Right renal pelvis (tissue), 4 donors: ENCODE measurements around the gene PDPK1. TPM values are rescaled to one million over a fixed set of nuclear protein-coding genes. Genes with fewer than 3 reads are reported as not detected.

Experiments used
- DNase-seq, 4 donors: peaks; one replicate each; pipeline ENCODE4 v3.0.0-alpha.2; 2013; ENCODE audit warnings: low read depth in 4 of 4, low spot score in 3 of 4, missing footprints in 1 of 4
- polyA plus RNA-seq, 4 donors: library from polyadenylated mRNA; unstranded; fragments of 120-200 nt; gene quantifications; one replicate each; pipeline ENCODE4 v1.2.1, GENCODE V29; 2013; ENCODE audit not compliant: insufficient read length in 4 of 4

Gene PDPK1
- 10 to 100 TPM; 45.7 to 57.3 (median 54.3) TPM for polyA plus RNA-seq

DNA sequence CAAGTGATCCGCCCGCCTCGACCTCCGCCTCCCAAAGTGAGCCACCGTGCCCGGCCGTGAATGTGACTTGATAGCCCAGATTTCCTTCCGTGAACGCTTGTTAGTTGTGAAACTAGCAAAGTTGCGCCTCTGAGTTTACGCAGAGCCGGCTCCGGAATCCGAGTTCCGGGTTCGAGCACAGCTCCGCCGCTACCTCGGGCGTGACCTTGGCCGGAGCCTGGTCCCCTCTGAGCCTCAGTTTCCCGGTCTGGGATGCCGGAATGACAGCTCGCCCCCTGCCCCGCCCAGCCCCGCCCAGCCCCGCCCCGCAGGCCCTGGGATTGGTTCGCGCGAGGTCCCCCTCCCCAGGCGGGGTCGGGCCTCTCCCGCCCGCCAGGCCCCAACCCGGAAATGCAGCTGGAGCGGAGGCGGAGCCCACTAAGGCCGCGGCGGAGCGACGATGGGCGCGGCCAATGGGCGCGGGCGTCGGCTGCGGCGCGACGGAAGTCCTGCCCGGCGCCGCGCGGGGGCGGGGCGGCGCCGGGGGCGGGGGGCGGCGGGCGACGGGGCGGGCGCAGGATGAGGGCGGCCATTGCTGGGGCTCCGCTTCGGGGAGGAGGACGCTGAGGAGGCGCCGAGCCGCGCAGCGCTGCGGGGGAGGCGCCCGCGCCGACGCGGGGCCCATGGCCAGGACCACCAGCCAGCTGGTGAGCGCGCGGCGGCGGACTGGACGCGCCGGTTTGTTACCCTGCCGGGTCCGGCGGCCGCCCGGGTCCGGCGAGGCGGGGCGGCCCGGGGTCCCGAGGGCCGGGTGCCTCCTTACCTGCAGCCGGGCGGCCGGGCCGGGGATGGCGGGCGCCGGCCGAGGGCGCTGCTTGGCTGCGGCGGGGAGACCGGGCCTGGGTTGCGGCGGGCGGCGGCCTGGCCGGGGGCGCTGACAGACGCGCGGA, at the start of gene PDPK1:
Gene PDPK1, plus strand, starts transcription at position 571 of the 929 bp plus-strand sequence. Its CDS starts 92 bp downstream, at position 663.
- peak; percentile 82 to 92 (median 91) for DNase-seq

DNA sequence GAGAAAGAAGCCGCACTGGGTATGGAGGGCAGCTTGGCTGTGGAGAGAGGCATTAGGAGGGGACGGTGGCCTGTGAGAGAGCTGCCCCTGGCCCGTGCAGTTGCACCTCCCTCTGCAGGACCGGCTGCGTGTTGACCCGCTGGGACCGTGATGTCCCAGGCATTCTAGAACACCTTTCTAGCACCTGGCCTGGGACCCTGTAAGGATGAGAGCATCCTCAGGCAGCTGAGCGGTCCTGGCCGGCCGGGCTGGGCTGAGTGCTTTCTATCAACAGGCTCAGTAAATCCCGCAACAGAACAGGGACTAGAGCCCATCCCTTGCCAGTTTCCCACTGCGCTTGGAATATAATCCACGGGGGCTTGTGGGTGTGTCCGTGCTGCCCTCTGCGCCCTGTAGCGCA, 48.2 kb upstream of the PDPK1 start:
- no peak for DNase-seq

GRCh38 chr16:2490190-2491105, 47.4 kb upstream of the PDPK1 start:
- no peak for DNase-seq

DNA sequence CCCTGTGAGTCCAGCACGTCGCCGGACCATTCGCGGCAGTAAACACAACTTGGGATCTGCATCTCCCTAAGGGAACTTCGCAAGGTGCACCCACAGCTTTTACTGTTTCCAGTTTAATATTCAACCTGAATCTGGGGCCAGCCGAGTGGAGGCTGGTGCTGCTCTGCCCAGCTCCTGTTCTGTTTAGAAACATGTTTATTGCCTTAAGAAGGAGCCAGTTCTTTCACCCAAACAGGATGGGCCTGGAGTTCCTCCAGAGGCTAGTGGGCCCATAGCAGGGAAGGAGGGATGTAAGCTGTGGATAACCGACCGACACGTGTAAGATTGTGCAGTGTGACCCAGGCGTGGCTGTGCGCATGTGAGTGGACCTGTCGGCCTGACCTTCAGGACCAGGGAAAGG, 45.5 kb upstream of the PDPK1 start:
- no peak for DNase-seq

- DNase-seq: no peak
Observed at GRCh38 chr16:2493605-2494004, 44.2 kb upstream of the PDPK1 start.

DNA sequence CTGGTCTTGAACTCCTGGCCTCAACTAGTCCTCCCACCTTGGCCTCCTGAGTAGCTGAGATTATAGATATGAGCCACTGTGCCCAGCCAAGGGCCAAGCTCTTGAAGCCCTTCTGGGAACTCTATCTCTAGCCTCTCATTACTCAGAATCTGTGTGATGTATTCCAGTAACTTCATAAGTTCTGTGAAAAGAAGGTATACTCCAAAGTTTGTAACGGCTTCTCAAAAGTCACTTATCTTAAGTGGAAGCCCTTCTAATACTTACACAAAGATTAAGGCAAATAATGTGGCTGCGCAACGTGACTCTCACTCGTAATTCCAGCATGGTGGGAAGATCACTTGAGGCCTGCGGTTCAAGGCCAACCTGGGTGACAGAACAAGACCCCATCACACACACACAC, 43.2 kb upstream of the PDPK1 start:
- no peak for DNase-seq

GRCh38 chr16:2495041-2495440, 42.8 kb upstream of the PDPK1 start:
- no peak for DNase-seq

DNA sequence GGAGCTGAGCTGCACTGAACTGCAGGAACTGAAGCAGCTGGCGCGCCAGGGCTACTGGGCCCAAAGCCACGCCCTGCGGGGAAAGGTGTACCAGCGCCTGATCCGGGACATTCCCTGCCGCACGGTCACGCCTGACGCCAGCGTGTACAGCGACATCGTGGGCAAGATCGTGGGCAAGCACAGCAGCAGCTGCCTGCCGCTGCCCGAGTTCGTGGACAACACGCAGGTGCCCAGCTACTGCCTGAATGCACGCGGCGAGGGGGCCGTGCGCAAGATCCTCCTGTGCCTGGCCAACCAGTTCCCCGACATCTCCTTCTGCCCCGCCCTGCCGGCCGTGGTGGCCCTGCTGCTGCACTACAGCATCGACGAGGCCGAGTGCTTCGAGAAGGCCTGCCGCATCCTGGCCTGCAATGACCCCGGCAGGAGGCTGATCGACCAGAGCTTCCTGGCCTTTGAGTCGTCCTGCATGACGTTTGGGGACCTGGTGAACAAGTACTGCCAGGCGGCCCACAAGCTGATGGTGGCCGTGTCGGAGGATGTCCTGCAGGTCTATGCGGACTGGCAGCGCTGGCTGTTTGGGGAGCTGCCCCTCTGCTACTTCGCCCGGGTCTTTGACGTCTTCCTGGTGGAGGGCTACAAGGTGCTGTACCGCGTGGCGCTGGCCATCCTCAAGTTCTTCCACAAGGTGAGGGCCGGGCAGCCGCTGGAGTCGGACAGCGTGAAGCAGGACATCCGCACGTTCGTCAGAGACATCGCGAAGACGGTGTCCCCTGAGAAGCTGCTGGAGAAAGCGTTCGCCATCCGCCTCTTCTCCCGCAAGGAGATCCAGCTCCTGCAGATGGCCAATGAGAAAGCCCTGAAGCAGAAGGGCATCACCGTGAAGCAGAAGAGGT, 41.4 kb upstream of the PDPK1 start:
- no peak for DNase-seq

DNA sequence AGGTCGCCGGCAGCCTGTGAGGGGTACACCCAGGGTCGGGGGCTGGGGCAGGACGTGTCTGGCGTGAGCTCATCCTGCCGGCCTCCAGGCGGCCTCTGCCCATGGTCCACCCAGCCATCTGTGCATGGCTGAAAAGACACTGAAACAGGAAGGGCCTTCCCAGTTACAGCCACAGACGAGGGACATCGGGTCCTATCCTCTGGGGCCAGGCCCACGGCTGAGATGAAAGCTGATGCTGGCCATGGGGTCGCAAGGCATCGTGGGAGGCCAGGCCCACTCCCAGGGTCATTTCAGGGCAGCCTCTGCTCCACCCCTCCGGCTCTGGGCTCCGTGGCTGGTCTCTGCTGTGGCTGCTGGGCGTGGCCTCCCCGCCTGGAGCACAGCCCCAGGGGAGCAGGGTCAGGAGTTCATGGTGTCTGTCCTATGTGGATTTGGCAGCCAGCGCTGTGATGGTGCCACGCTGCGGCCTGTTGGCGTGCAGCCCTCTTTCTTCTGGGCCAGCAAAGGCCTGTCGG, 40.6 kb upstream of the PDPK1 start:
- DNase-seq: no peak

DNA sequence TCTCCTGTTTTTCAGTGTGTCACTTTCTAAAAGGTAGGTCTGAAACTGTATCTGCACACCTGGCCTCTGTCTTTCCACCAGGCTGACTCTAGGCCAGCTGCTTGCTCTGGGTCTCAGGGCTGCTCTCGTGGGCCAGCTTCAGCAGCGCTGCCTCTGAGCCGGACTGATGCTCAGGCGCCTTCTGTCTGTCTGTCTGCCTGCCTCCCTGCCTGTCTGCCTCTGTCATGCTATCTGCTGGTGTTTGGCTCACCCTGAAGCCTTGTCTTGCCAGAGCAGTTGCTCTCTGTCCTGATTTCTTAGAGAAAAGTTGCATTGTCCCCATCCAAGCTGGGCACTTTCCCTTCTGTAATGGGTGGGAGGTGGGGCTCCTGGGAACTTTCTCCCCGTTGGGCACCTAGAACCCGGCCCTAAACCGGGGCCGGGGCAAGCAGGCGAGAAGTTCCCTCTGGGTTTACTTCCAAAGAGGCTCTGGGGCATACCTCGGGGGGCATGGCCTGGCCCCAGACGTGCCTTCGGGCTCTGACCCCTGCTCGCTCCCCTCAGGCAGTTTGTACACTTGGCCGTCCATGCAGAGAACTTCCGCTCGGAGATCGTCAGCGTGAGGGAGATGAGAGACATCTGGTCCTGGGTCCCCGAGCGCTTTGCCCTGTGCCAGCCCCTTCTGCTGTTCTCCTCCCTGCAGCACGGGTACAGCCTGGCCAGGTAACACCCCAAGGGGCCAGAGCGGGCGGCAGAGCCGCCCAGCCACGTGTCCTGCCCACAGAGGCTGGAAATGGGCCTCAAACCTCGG, 39.9 kb upstream of the PDPK1 start:
- DNase-seq: no peak

DNA sequence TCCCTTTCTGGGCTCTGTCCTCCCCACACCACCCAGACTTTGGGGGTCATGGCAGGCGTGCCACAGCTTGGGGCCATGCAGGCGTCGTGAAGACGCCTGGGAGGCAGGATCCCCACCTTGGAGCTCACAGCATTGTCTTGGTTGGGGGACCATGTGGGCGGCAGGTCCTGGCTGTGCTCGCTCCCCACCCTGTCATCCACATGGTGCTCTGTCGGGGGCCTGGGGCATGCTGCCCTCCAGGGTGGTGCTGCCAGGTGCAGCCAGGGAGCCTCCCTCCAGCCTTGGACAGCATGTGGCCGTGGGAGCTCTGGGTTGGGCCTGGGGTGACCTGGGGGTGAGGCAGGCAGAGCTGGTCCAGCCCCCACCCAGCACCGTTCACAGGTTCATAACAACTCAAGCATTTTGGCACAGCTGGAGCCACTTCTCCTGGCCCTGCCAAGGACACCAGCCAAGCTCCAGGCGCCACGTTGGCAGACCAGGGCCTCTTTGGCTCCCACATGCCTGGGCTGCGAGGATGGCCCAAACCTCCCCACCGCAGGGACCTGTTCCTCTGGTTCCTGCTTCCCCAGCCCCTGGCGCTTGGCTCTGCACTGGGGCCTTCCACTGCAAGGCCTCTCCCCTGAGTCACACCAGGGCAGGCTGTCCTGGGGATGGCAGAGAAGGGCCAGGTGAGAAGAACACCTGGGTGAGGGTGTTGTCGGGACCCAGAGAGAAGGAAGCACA, 39.1 kb upstream of the PDPK1 start:
- no peak for DNase-seq

- DNase-seq: no peak
Observed at GRCh38 chr16:2499454-2499853, 38.4 kb upstream of the PDPK1 start.

- no peak for DNase-seq
Observed at GRCh38 chr16:2499890-2500429, 37.9 kb upstream of the PDPK1 start.

GRCh38 chr16:2500430-2500917, 37.3 kb upstream of the PDPK1 start:
- no peak for DNase-seq

DNA sequence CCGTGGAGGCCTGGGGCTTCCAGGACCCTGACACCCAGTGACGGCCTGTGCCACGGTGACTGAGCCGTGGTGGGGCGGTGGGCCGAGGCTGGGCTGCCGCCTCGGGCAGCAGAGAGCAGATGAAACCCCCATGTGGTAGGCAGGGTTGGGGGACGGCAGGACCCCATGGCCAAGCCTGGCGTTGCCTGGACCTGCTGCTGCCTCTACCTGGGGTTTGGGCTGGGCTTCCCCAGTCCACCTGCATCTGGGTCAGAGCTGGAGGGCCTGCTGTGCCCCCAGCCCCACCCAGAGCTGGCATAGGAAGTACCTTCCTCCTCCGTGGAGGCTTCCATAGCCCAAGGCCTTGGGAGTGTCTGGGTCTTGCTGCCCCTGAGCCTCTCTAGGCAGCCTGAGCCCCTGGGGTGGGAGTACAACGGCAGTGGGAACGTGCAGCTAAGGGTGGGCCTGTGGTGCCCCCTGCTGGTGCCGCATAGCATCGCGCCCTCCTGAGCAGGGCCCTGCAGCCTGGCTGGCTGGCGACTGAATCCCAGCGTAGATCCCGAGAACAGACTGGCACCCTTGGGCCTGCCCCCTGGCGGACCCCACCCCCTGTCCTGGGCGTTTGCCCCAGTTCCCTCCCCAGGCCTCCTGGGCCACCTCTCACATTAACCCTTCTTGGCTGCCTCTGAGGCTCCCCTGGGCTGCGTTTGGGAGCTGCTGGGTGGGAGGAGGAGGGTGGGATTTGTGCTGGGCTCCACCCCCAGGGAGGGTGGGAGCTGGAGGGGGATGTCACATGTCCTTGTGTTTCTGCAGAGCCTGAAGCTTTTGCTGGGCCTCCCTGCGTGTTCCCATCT, 36.7 kb upstream of the PDPK1 start:
- DNase-seq: peak; percentile 77 to 92 (median 82)

DNA sequence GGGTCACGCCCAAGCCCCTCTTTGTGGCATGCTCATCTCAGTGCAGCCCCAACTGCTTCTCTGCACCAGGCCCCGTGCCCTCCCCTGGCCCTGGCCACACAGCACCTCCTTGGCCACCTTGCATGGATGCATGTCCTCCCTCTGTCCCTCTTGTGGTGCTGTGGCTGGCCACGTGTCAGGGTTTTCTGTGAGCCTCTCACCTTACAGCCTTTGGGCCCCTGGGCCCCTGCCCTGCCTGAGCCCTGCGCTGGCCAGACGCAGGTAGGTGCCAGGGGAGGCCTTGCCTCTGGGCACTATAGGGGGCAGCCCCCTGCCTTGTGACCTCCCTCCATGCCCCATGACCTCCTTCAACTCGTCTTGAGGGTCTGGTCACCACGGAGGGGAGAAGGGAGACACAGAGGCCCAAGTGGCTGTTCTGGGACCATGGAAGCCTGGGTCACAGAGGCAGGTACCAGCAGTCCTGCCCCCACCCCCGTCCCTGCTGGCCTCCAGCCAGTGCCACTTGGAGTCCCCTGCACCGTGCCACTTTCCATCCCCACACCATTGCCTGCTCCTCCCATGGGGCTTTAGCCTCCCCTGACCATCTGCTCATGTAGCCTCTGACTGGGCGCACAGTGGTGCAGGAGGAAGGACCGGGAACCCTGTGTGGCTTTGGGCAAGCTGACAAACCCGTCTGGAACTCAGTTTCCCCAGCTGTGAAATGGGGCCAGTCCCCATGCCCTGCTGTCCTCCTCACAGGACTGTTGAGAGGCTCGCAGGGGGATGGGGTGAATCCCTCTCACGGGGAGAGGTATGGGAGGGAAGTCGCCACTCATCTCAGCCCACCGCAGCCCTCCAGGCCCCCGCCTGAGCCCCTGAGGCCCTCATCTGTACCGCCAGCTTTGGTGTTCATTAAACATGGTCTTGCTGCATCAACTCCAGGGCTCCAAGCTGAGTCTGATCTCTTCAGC, 35.6 kb upstream of the PDPK1 start:
- DNase-seq: no peak
